HCT116 (cell line): ENCODE measurements around the gene DAZAP1. TPM values are rescaled to one million over a fixed set of nuclear protein-coding genes. Genes with fewer than 3 reads are reported as not detected.
A peak's percentile ranks its signal among the peaks of the same experiment; 100 is the strongest.

Source experiments
- ATAC-seq: fragments of 200-7000 bp; cut with Tn5 transposase; 2 replicates; pipeline ENCODE4 v1.9.1; 2020; ENCODE audit warnings: mild to moderate bottlenecking, moderate library complexity
- BruUV-seq: library from RNA; stranded (reverse); fragments of 400-500 nt; replicated peaks from 2 replicates; lab custom pipeline; 2021; lab: Mats Ljungman, UMichigan
- CTCF ChIA-PET: fragments of 300-600 bp; sonication (Branson Sonifier 250); formaldehyde crosslinking; loops from one replicate; lab custom pipeline; 2021; ENCODE audit warnings: antibody characterized with exemption; lab: Charles Lee
- POLR2A ChIA-PET: fragments of 300-600, 350-600 bp; sonication (Branson Sonifier 250); formaldehyde crosslinking; loops from one replicate; lab custom pipeline; 2021; ENCODE audit warnings: antibody characterized with exemption; lab: Charles Lee
- RAD21 ChIA-PET, 2 experiments: fragments of 300-600 bp; sonication (Branson Sonifier 250); formaldehyde crosslinking; loops; one replicate each; lab custom pipeline; 2023; ENCODE audit warnings: low total read pairs in 2 of 2; ENCODE audit not compliant: uncharacterized antibody in 2 of 2, unreplicated experiment in 2 of 2, low non-redundant PET in 1 of 2; lab: Charles Lee
- DNase-seq: peaks from one replicate; pipeline ENCODE4 v3.0.0-alpha.2; 2010; ENCODE audit warnings: low read depth, low spot score
- H2AFZ ChIP-seq: fragments of 200-600 bp; shearing (Covaris generic), sonication (generic); 2 replicates; pipeline ENCODE4 v1.6.1; 2017; ENCODE audit warnings: low read depth, mixed run types, mixed read lengths, antibody characterized with exemption, low read length; ENCODE audit not compliant: poor library complexity, severe bottlenecking
- H3K27ac ChIP-seq: 2 replicates; pipeline ENCODE4 v1.5.1; 2012; ENCODE audit warnings: low read depth, low read length
- H3K27me3 ChIP-seq: fragments of 200-600 bp; sonication (generic); 2 replicates; pipeline ENCODE4 v1.6.1; 2016; ENCODE audit warnings: mixed run types, low read length, mixed read lengths; ENCODE audit not compliant: insufficient read depth
- H3K36me3 ChIP-seq, 2 experiments: fragments of 200-500 bp in 1 of 2; fragments of 200-600 bp in 1 of 2; sonication (Bioruptor generic) in 1 of 2; sonication (generic) in 1 of 2; 2 replicates each; pipeline versions ENCODE4 v1.5.1 to v1.6.1; 2014 to 2016; ENCODE audit warnings: low read length in 2 of 2, inconsistent platforms in 1 of 2, mixed read lengths in 1 of 2, mixed run types in 1 of 2; ENCODE audit not compliant: insufficient read depth in 2 of 2, control insufficient read depth in 1 of 2
- H3K4me1 ChIP-seq, 2 experiments: fragments of 200-600 bp in 1 of 2; sonication (generic) in 1 of 2; 2 replicates each; pipeline versions ENCODE4 v1.5.1 to v1.6.1; 2012 to 2017; ENCODE audit warnings: low read length in 2 of 2, inconsistent platforms in 1 of 2, mild to moderate bottlenecking in 1 of 2, mixed read lengths in 1 of 2, mixed run types in 1 of 2, moderate library complexity in 1 of 2; ENCODE audit not compliant: insufficient read depth in 2 of 2, control insufficient read depth in 1 of 2
- H3K4me2 ChIP-seq: fragments of 200-600 bp; sonication (generic); 2 replicates; pipeline ENCODE4 v1.6.1; 2017; ENCODE audit warnings: mixed run types, low read length, mixed read lengths
- H3K4me3 ChIP-seq, 2 experiments: fragments of 200-600 bp in 1 of 2; sonication (generic) in 1 of 2; replicated peaks in 1 of 2; 2 replicates each; pipeline ENCODE4 v1.5.1; 2011 to 2016; ENCODE audit warnings: low read length in 2 of 2, control low read depth in 1 of 2, low read depth in 1 of 2, mild to moderate bottlenecking in 1 of 2, mixed read lengths in 1 of 2, mixed run types in 1 of 2
- H3K79me2 ChIP-seq: fragments of 200-600 bp; sonication (generic); 2 replicates; pipeline ENCODE4 v1.6.1; 2017; ENCODE audit warnings: mild to moderate bottlenecking, mixed run types, low read length, moderate library complexity, mixed read lengths; ENCODE audit not compliant: insufficient read depth
- H3K9ac ChIP-seq: fragments of 200-600 bp; sonication (generic); 2 replicates; pipeline ENCODE4 v1.6.1; 2016; ENCODE audit warnings: low read length, mixed read lengths
- H3K9me2 ChIP-seq: fragments of 200-600 bp; sonication (generic), shearing (Covaris generic); 2 replicates; pipeline ENCODE4 v1.6.1; 2017; ENCODE audit warnings: mixed run types, mild to moderate bottlenecking, moderate library complexity; ENCODE audit not compliant: insufficient read depth
- H3K9me3 ChIP-seq, 2 experiments: fragments of 200-500 bp in 1 of 2; fragments of 200-600 bp in 1 of 2; sonication (Bioruptor generic) in 1 of 2; sonication (generic) in 1 of 2; 2 replicates each; pipeline ENCODE4 v1.6.1; 2014 to 2017; ENCODE audit warnings: low read length in 2 of 2, mixed read lengths in 2 of 2, inconsistent platforms in 1 of 2, low read depth in 1 of 2, mild to moderate bottlenecking in 1 of 2, mixed run types in 1 of 2, moderate library complexity in 1 of 2; ENCODE audit not compliant: control insufficient read depth in 1 of 2, insufficient read depth in 1 of 2
- H4K20me1 ChIP-seq: fragments of 200-600 bp; sonication (generic), shearing (Covaris generic); 2 replicates; pipeline ENCODE4 v1.6.1; 2017; ENCODE audit warnings: mixed run types, mild to moderate bottlenecking, moderate library complexity; ENCODE audit not compliant: insufficient read depth
- CTCF ChIP-seq, 3 experiments: fragments of 200-600 bp in 1 of 3; sonication (generic) in 1 of 3; IDR thresholded peaks in 2 of 3; conservative IDR thresholded peaks in 1 of 3; 2 replicates each; pipeline ENCODE4 v1.5.1; 2012 to 2017; ENCODE audit warnings: low read depth in 2 of 3, low read length in 2 of 3, antibody characterized with exemption in 1 of 3, borderline replicate concordance in 1 of 3, control low read depth in 1 of 3, mild to moderate bottlenecking in 1 of 3, mixed read lengths in 1 of 3, mixed run types in 1 of 3, moderate library complexity in 1 of 3; ENCODE audit not compliant: insufficient read depth in 1 of 3
- ELF1 ChIP-seq: IDR thresholded peaks from 2 replicates; pipeline ENCODE4 v1.6.1; 2012; ENCODE audit warnings: low read depth, borderline replicate concordance
- EZH2 ChIP-seq: fragments of 200-600 bp; sonication (generic); IDR thresholded peaks from 2 replicates; pipeline ENCODE4 v1.6.1; 2017; ENCODE audit warnings: antibody characterized with exemption, mixed run types
- EZH2phosphoT487 ChIP-seq: fragments of 200-600 bp; IDR thresholded peaks from 2 replicates; pipeline ENCODE4 v1.6.1; 2018; ENCODE audit warnings: antibody characterized with exemption, borderline replicate concordance
- FOSL1 ChIP-seq: IDR thresholded peaks from 2 replicates; pipeline ENCODE4 v1.6.1; 2012; ENCODE audit warnings: low read depth
- JUND ChIP-seq: IDR thresholded peaks from 2 replicates; pipeline ENCODE4 v1.6.1; 2012
- MAX ChIP-seq: IDR thresholded peaks from 2 replicates; pipeline ENCODE4 v1.6.1; 2012
- POLR2A ChIP-seq: IDR thresholded peaks from 2 replicates; pipeline ENCODE4 v1.7.0; 2011; ENCODE audit warnings: borderline replicate concordance; ENCODE audit not compliant: insufficient read depth, insufficient read length; ENCODE audit errors: extremely low read depth
- POLR2AphosphoS5 ChIP-seq: IDR thresholded peaks from 2 replicates; pipeline ENCODE4 v1.6.1; 2011; ENCODE audit warnings: mild to moderate bottlenecking, low read depth, low read length, moderate library complexity
- RAD21 ChIP-seq: IDR thresholded peaks from 2 replicates; pipeline ENCODE4 v1.6.1; 2012; ENCODE audit warnings: low read depth, mild to moderate bottlenecking
- SIN3A ChIP-seq: IDR thresholded peaks from 2 replicates; pipeline ENCODE4 v1.6.1; 2012; ENCODE audit warnings: low read depth
- SP1 ChIP-seq: IDR thresholded peaks from 2 replicates; pipeline ENCODE4 v1.6.1; 2012; ENCODE audit warnings: low read depth
- TCF7L2 ChIP-seq: IDR thresholded peaks from 2 replicates; pipeline ENCODE4 v1.7.0; 2011; ENCODE audit warnings: borderline replicate concordance, inconsistent platforms; ENCODE audit not compliant: insufficient read depth, insufficient read length; ENCODE audit errors: extremely low read depth
- ZFX ChIP-seq: fragments of 450-650 bp; IDR thresholded peaks from 2 replicates; pipeline ENCODE4 v1.6.1; 2017
- ZNF274 ChIP-seq: fragments of 200-500 bp; sonication (Bioruptor generic); IDR thresholded peaks from 2 replicates; pipeline ENCODE4 v1.6.1; 2014; ENCODE audit warnings: mild to moderate bottlenecking, low read depth, low read length, inconsistent platforms
- intact Hi-C: fragments of 100-400 bp; cut with micrococcal nuclease; formaldehyde crosslinking; loops from 2 replicates; pipeline ENCODE4 v1.10.0; 2022
- total RNA-seq: library from RNA; stranded (reverse); gene quantifications from one replicate; pipeline ENCODE4 v1.2.1, GENCODE V29; 2021; ENCODE audit not compliant: unreplicated experiment

DAZAP1 gene
- total RNA-seq, 1 experiment from 2014 or later = 191 TPM

GRCh38 chr19:1470055-1470304, 62.6 kb downstream of the DAZAP1 start:
- Histone ChIP-seq H4K20me1 (no peaks in the 10 kb centered on the region), H3K27ac (peak overlapping the region; percentile 91), H3K9me3 (no peaks in the 10 kb centered on the region), H3K79me2 (peaks cover 11% of the 10 kb centered on the region; the same call in 1 of the 2 replicates), H3K4me1 (peaks cover 19 to 39% of the 10 kb centered on the region in 2 experiments), H3K27me3 (no peaks in the 10 kb centered on the region), H3K36me3 (no peaks in the 10 kb centered on the region; a peak in 1 of 4 replicates), H3K4me2 (peak overlapping the region; percentile 96), H3K9me2 (no peaks in the 10 kb centered on the region), H3K9ac (peak overlapping the region; percentile 60), H2AFZ (no peak overlapping the region), H3K4me3 (peak overlapping the region; percentile 57 to 66)
- ATAC-seq (peak; percentile 3), DNase-seq (no peak)
- POLR2A ChIA-PET = no interaction called here
- BruUV-seq = no TSS peak
- CTCF ChIA-PET = interaction anchor here (1.0 kb wide), 1 partner anchor 76 kb away, joined by 4 read pairs; no protein-coding TSS in a partner anchor
- TF ChIP-seq TCF7L2 = no peak
- TF ChIP-seq EZH2phosphoT487 = no peak
- TF ChIP-seq POLR2A = no peak
- no peak for TF ChIP-seq SP1
- TF ChIP-seq ZNF274 = no peak
- no peak for TF ChIP-seq FOSL1
- intact Hi-C loops = loop anchor here (1.0 kb wide), 1 partner anchor 9 kb away; the partner anchor contains the start of gene C19orf25
- RAD21 ChIA-PET = no interaction called here

- Histone ChIP-seq H3K4me1 (peaks cover 19 to 39% of the 10 kb centered on the region in 2 experiments), H3K4me2 (peak overlapping the region; percentile 96), H3K27me3 (no peaks in the 10 kb centered on the region), H2AFZ (no peak overlapping the region), H3K9ac (peak overlapping the region; percentile 60), H3K4me3 (peak overlapping the region; percentile 57 to 66), H3K9me2 (no peaks in the 10 kb centered on the region), H4K20me1 (no peaks in the 10 kb centered on the region), H3K79me2 (peaks cover 11% of the 10 kb centered on the region; the same call in 1 of the 2 replicates), H3K9me3 (no peaks in the 10 kb centered on the region), H3K27ac (peak overlapping the region; percentile 91), H3K36me3 (no peaks in the 10 kb centered on the region)
- intact Hi-C loops = loop anchor here (1.0 kb wide), 1 partner anchor 9 kb away; the partner anchor contains the start of gene C19orf25
- POLR2A ChIA-PET = interaction anchor here (2.4 kb wide), 1 partner anchor 15 kb away, joined by 8 read pairs; no protein-coding TSS in a partner anchor
- ATAC-seq (peak; percentile 59), DNase-seq (peak; percentile 42)
- RAD21 ChIA-PET = no interaction called here
- CTCF ChIA-PET = interaction anchor here (1.0 kb wide), 1 partner anchor 76 kb away, joined by 4 read pairs; no protein-coding TSS in a partner anchor
- no TSS peak for BruUV-seq
- no peak for TF ChIP-seq SIN3A
- no peak for TF ChIP-seq EZH2phosphoT487
- TF ChIP-seq POLR2AphosphoS5 = peak; percentile 52
- TF ChIP-seq SP1 = no peak
- TF ChIP-seq RAD21 = no peak
- no peak for TF ChIP-seq ELF1
- no peak for TF ChIP-seq EZH2
- no peak; the same call in 1 of the 2 replicates for TF ChIP-seq MAX
- peak; percentile 64 for TF ChIP-seq POLR2A
- TF ChIP-seq CTCF (IDR thresholded peaks at IDR 0.05 in 2 of 3, conservative IDR thresholded peaks at IDR 0.05 in 1 of 3; ENCODE audit: borderline replicate concordance in 1 of 3, insufficient read depth in 1 of 3, low read depth in 2 of 3, low read length in 2 of 3) = no peak
- TF ChIP-seq ZFX = peak; percentile 81; the same call in 1 of the 2 replicates
- no peak for TF ChIP-seq ZNF274
- no peak for TF ChIP-seq JUND
Measured at GRCh38 chr19:1470305-1471009, 63.1 kb downstream of the DAZAP1 start.
